ENCODE results near the gene EXOC7. TPM values are rescaled to one million over a fixed set of nuclear protein-coding genes. Genes with fewer than 3 reads are reported as not detected.
A peak's percentile ranks its signal among the peaks of the same experiment; 100 is the strongest.

The EXOC7 gene
- total and polyA plus RNA-seq, 2 of the 4 experiments (the other 2 are of a cell fraction) = 85.9 to 118 TPM

DNA sequence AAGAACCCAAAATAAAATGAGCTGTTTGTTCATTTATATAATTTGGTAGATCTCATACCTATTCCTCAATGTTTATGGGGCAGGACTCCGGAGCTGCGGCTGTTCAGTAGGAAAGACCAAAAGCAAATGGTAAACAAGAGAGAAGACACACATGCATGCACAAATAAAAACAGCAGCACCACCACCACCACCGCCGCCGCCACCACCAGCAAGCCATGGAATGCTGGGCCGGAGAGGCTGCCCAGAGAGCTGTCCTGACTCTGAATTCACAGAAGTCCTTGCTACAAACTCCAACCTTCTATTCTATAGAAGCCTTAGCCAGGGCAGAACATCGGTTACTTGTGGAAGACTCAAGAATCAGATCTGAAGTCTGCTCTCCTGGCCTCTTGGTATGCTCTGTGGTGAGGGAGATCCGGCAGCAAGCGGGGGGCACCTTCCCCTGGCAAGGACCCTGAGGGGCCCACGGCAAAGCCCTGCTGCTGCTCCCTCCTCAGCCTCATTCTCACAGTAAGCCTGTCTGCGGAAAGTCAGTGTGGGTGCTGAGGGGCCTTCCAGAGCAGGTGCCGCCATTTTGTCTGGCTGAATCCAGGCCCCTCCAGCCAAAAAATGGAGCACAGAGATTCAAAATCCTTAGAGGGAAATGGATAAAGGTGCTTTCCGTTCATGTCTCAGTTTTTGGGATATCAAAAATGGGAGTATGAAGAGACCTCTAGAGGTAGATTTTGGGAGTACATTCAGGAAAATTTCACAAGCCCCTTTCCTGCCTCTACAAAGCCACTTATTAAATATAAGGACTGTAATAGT is 43.8 kb upstream of the EXOC7 start:
- in situ Hi-C loops (cut with MboI; ENCODE audit: low sequenced_read_pairs) (no loop called here), intact Hi-C loops (cut with micrococcal nuclease) (loop anchor here (1.0 kb wide), 1 partner anchor 133 kb away; no protein-coding TSS in a partner anchor), dilution Hi-C loops (cut with HindIII; ENCODE audit: low sequenced_read_pairs, unreplicated experiment) (no loop called here)
- no TSS peak for BruUV-seq (replicated peaks)
- Histone ChIP-seq H2BK15ac (ENCODE audit: low read depth, low read length) (no peak overlapping the region), H3K4me1 (ENCODE audit: control insufficient read depth, insufficient read depth, low read length) (no peaks in the 10 kb centered on the region; the same call in 1 of the 2 replicates), H4K91ac (ENCODE audit: insufficient read depth, low read depth, low read length) (no peak overlapping the region), H3K79me1 (ENCODE audit: low read depth in 1 of 2, low read length in 2 of 2) (no peaks in the 10 kb centered on the region), H3K9me1 (ENCODE audit: insufficient read depth, low read length) (no peaks in the 10 kb centered on the region; the same call in 1 of the 2 replicates), H2BK120ac (ENCODE audit: low read depth, low read length) (no peak overlapping the region), H3K27me3 (ENCODE audit: control insufficient read depth, insufficient read depth, low read length) (peaks cover 12% of the 10 kb centered on the region), H4K20me1 (ENCODE audit: insufficient read depth, low read length) (no peaks in the 10 kb centered on the region), H4K8ac (ENCODE audit: low read depth in 2 of 2, low read length in 2 of 2) (no peak overlapping the region), H3K9me3 (ENCODE audit: control insufficient read depth, insufficient read depth, low read length) (no peaks in the 10 kb centered on the region), H3K14ac (replicated peaks; ENCODE audit: low read depth, low read length) (no peak overlapping the region), H2BK20ac (ENCODE audit: low read depth, low read length) (no peak overlapping the region), H3K4me2 (ENCODE audit: low read depth, low read length) (no peak overlapping the region), H3K4ac (ENCODE audit: low read depth, low read length) (no peak overlapping the region), H3K56ac (ENCODE audit: extremely low read depth, insufficient read depth, low read length) (no peak overlapping the region), H2BK5ac (ENCODE audit: low read depth, low read length, poor library complexity, severe bottlenecking) (no peak overlapping the region), H3K9ac (ENCODE audit: low read depth, low read length) (no peak overlapping the region), H3K27ac (ENCODE audit: insufficient read depth, low read length) (no peak overlapping the region), H3K36me3 (ENCODE audit: control insufficient read depth, insufficient read depth, low read length) (no peaks in the 10 kb centered on the region), H3K18ac (ENCODE audit: low read depth, low read length) (no peak overlapping the region), H3K23ac (ENCODE audit: low read depth, low read length) (no peak overlapping the region), H2AK5ac (ENCODE audit: low read depth, low read length) (no peak overlapping the region), H4K5ac (ENCODE audit: low read depth, low read length) (no peak overlapping the region), H2AK9ac (replicated peaks; ENCODE audit: low read depth, low read length, poor library complexity) (no peak overlapping the region), H2AFZ (replicated peaks; ENCODE audit: low read length, poor library complexity) (no peak overlapping the region), H3K4me3 (ENCODE audit: insufficient read depth, low read depth, low read length) (no peak overlapping the region)
- WGBS, 2 experiments (ENCODE audit: extremely low coverage in 2 of 2, insufficient read length in 1 of 2) = 50% methylated on average over 2 of the region's 13 CpGs; no CpG with 5 or more reads in 1 of the 2 experiments
- ChIA-PET POLR2A (ENCODE audit: unreplicated experiment) (no interaction called here), CTCF (no interaction called here)
- ATAC-seq (ENCODE audit: low read depth) (peak; percentile 57), DNase-seq (peak; percentile 26)
- TF ChIP-seq CEBPB (IDR thresholded peaks at IDR 0.05; ENCODE audit: low read depth, low read length) (no peak), SMC3 (IDR thresholded peaks at IDR 0.05; ENCODE audit: low read depth, low read length) (peak; percentile 31), MAZ (IDR thresholded peaks at IDR 0.05; ENCODE audit: borderline replicate concordance, low read depth, low read length) (no peak), MAFK (IDR thresholded peaks at IDR 0.05; ENCODE audit: low read depth, low read length) (no peak), NFE2L2 (IDR thresholded peaks at IDR 0.05; ENCODE audit: low read depth, low read length) (no peak), POLR2A (IDR thresholded peaks at IDR 0.05; ENCODE audit: low read depth, low read length) (no peak), CHD1 (IDR thresholded peaks at IDR 0.05; ENCODE audit: low read depth, low read length) (no peak), RCOR1 (IDR thresholded peaks at IDR 0.05; ENCODE audit: insufficient replicate concordance, low read length) (no peak), RAD21 (IDR thresholded peaks at IDR 0.05; ENCODE audit: low read length) (peak; percentile 44), RFX5 (IDR thresholded peaks at IDR 0.05; ENCODE audit: low read depth, low read length) (no peak), MXI1 (IDR thresholded peaks at IDR 0.05; ENCODE audit: borderline replicate concordance, low read depth, low read length) (no peak), FOS (IDR thresholded peaks at IDR 0.05; ENCODE audit: low read depth, low read length) (no peak)
- TF ChIP-seq, protein P1, sequence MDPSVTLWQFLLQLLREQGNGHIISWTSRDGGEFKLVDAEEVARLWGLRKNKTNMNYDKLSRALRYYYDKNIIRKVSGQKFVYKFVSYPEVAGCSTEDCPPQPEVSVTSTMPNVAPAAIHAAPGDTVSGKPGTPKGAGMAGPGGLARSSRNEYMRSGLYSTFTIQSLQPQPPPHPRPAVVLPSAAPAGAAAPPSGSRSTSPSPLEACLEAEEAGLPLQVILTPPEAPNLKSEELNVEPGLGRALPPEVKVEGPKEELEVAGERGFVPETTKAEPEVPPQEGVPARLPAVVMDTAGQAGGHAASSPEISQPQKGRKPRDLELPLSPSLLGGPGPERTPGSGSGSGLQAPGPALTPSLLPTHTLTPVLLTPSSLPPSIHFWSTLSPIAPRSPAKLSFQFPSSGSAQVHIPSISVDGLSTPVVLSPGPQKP (IDR thresholded peaks at IDR 0.05; ENCODE audit: borderline replicate concordance, low read depth, low read length) = no peak
- TF ChIP-seq, protein P2, sequence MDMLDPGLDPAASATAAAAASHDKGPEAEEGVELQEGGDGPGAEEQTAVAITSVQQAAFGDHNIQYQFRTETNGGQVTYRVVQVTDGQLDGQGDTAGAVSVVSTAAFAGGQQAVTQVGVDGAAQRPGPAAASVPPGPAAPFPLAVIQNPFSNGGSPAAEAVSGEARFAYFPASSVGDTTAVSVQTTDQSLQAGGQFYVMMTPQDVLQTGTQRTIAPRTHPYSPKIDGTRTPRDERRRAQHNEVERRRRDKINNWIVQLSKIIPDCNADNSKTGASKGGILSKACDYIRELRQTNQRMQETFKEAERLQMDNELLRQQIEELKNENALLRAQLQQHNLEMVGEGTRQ (IDR thresholded peaks at IDR 0.05; ENCODE audit: low read depth, low read length) = no peak
- TF ChIP-seq, protein P3, sequence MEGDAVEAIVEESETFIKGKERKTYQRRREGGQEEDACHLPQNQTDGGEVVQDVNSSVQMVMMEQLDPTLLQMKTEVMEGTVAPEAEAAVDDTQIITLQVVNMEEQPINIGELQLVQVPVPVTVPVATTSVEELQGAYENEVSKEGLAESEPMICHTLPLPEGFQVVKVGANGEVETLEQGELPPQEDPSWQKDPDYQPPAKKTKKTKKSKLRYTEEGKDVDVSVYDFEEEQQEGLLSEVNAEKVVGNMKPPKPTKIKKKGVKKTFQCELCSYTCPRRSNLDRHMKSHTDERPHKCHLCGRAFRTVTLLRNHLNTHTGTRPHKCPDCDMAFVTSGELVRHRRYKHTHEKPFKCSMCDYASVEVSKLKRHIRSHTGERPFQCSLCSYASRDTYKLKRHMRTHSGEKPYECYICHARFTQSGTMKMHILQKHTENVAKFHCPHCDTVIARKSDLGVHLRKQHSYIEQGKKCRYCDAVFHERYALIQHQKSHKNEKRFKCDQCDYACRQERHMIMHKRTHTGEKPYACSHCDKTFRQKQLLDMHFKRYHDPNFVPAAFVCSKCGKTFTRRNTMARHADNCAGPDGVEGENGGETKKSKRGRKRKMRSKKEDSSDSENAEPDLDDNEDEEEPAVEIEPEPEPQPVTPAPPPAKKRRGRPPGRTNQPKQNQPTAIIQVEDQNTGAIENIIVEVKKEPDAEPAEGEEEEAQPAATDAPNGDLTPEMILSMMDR (conservative IDR thresholded peaks at IDR 0.05; ENCODE audit: low read depth, low read length) = peak; percentile 55

Measured in IMR-90 (cell line).